WTC11 (cell line): ENCODE results near the gene ARL15. TPM values are rescaled to one million over a fixed set of nuclear protein-coding genes. Genes with fewer than 3 reads are reported as not detected.

ENCODE experiments used
- ATAC-seq: fragments of 200-7000 bp; cut with Tn5 transposase; 2 replicates; pipeline ENCODE4 v1.10.0; 2021; ENCODE audit warnings: mild to moderate bottlenecking, moderate library complexity
- CTCF ChIA-PET: fragments of 300-600 bp; sonication (Branson Sonifier 250); formaldehyde crosslinking; loops from one replicate; lab custom pipeline; 2021; ENCODE audit warnings: antibody characterized with exemption; lab: Charles Lee
- POLR2A ChIA-PET: fragments of 350-600 bp; sonication (Branson Sonifier 250); formaldehyde crosslinking; loops from one replicate; lab custom pipeline; 2021; ENCODE audit warnings: antibody characterized with exemption; lab: Charles Lee
- DNase-seq: peaks from one replicate; pipeline ENCODE4 v3.0.0; 2021; ENCODE audit warnings: low spot score
- H3K27ac Mint-ChIP-seq: 2 replicates; pipeline ENCODE4 v1.8.0; 2021; ENCODE audit warnings: mixed read lengths
- H3K27me3 Mint-ChIP-seq: 2 replicates; pipeline ENCODE4 v1.8.0; 2021; ENCODE audit warnings: low read depth, mild to moderate bottlenecking, moderate library complexity, mixed read lengths
- H3K36me3 Mint-ChIP-seq: 2 replicates; pipeline ENCODE4 v1.8.0; 2021; ENCODE audit warnings: mixed read lengths
- H3K4me1 Mint-ChIP-seq: 2 replicates; pipeline ENCODE4 v1.8.0; 2022; ENCODE audit warnings: mixed read lengths
- H3K4me3 Mint-ChIP-seq: 2 replicates; pipeline ENCODE4 v1.8.0; 2021; ENCODE audit warnings: mild to moderate bottlenecking, moderate library complexity, mixed read lengths
- H3K9me3 Mint-ChIP-seq: 2 replicates; pipeline ENCODE4 v1.8.0; 2021; ENCODE audit warnings: mixed read lengths
- AFF4 ChIP-seq: sonication (generic); formaldehyde crosslinking; IDR thresholded peaks from 2 replicates; pipeline ENCODE4 v1.8.1; 2023; ENCODE audit warnings: mild to moderate bottlenecking, missing genetic modification reagents, borderline replicate concordance
- ATF2 ChIP-seq: sonication (generic); formaldehyde crosslinking; IDR thresholded peaks from 2 replicates; pipeline ENCODE4 v1.8.1; 2022; ENCODE audit warnings: low read depth, missing genetic modification reagents, borderline replicate concordance
- ATF3 ChIP-seq: sonication (generic); formaldehyde crosslinking; conservative IDR thresholded peaks from 2 replicates; pipeline ENCODE4 v1.8.1; 2022; ENCODE audit warnings: mild to moderate bottlenecking, missing genetic modification reagents
- CREB1 ChIP-seq: sonication (generic); formaldehyde crosslinking; IDR thresholded peaks from 2 replicates; pipeline ENCODE4 v1.8.0; 2023; ENCODE audit warnings: mild to moderate bottlenecking, missing genetic modification reagents
- CREM ChIP-seq: sonication (generic); formaldehyde crosslinking; IDR thresholded peaks from 2 replicates; pipeline ENCODE4 v1.8.1; 2022; ENCODE audit warnings: mild to moderate bottlenecking, missing genetic modification reagents, moderate library complexity
- ERG ChIP-seq: fragments of 250-450 bp; sonication (Bioruptor Pico); IDR thresholded peaks from 2 replicates; pipeline ENCODE4 v1.8.0; 2021; ENCODE audit warnings: mild to moderate bottlenecking
- FOXP4 ChIP-seq: sonication (generic); formaldehyde crosslinking; IDR thresholded peaks from 2 replicates; pipeline ENCODE4 v1.8.0; 2022; ENCODE audit warnings: mild to moderate bottlenecking, missing genetic modification reagents
- GABPB1 ChIP-seq: sonication (generic); formaldehyde crosslinking; IDR thresholded peaks from 2 replicates; pipeline ENCODE4 v1.8.1; 2023; ENCODE audit warnings: mild to moderate bottlenecking, missing genetic modification reagents
- JUN ChIP-seq: sonication (generic); formaldehyde crosslinking; IDR thresholded peaks from 2 replicates; pipeline ENCODE4 v1.8.0; 2023; ENCODE audit warnings: mild to moderate bottlenecking, missing genetic modification reagents
- KAT7 ChIP-seq: sonication (generic); formaldehyde crosslinking; IDR thresholded peaks from 2 replicates; pipeline ENCODE4 v1.8.1; 2023; ENCODE audit warnings: missing genetic modification reagents, mild to moderate bottlenecking, borderline replicate concordance
- MYBL2 ChIP-seq: sonication (generic); formaldehyde crosslinking; IDR thresholded peaks from 2 replicates; pipeline ENCODE4 v1.8.1; 2023; ENCODE audit warnings: mild to moderate bottlenecking, moderate library complexity, missing genetic modification reagents
- RELA ChIP-seq: sonication (generic); formaldehyde crosslinking; IDR thresholded peaks from 2 replicates; pipeline ENCODE4 v1.8.1; 2022; ENCODE audit warnings: missing genetic modification reagents, mild to moderate bottlenecking, borderline replicate concordance
- TCF7 ChIP-seq: sonication (generic); formaldehyde crosslinking; IDR thresholded peaks from 2 replicates; pipeline ENCODE4 v1.8.0; 2022; ENCODE audit warnings: mild to moderate bottlenecking, low read depth, missing genetic modification reagents, moderate library complexity
- USF2 ChIP-seq: sonication (generic); formaldehyde crosslinking; IDR thresholded peaks from 2 replicates; pipeline ENCODE4 v1.8.1; 2023; ENCODE audit warnings: mild to moderate bottlenecking, missing genetic modification reagents, moderate library complexity
- ZNF121 ChIP-seq: sonication (generic); formaldehyde crosslinking; IDR thresholded peaks from 2 replicates; pipeline ENCODE4 v1.8.0; 2023; ENCODE audit warnings: missing genetic modification reagents
- ZNF263 ChIP-seq: sonication (generic); formaldehyde crosslinking; IDR thresholded peaks from 2 replicates; pipeline ENCODE4 v1.8.1; 2022; ENCODE audit warnings: low read depth, mild to moderate bottlenecking, moderate library complexity, missing genetic modification reagents
- ZNF512 ChIP-seq: sonication (generic); formaldehyde crosslinking; IDR thresholded peaks from 2 replicates; pipeline ENCODE4 v1.8.1; 2022; ENCODE audit warnings: missing genetic modification reagents, borderline replicate concordance
- ZNF671 ChIP-seq: fragments of 250-450 bp; sonication (Bioruptor Pico); IDR thresholded peaks from 2 replicates; pipeline ENCODE4 v1.8.0; 2021; ENCODE audit warnings: mild to moderate bottlenecking
- ZSCAN18 ChIP-seq: fragments of 250-450 bp; sonication (Bioruptor Pico); IDR thresholded peaks from 2 replicates; pipeline ENCODE4 v2.1.2; 2022; ENCODE audit warnings: mild to moderate bottlenecking, moderate library complexity
- total RNA-seq: library from RNA; stranded (reverse); gene quantifications from 3 replicates; pipeline ENCODE4 v1.2.3, GENCODE V29; 2021

ARL15 gene
- total RNA-seq, 1 experiment from 2014 or later = 20.1 TPM

GRCh38 chr5:54288568-54289217 is 21.7 kb downstream of the ARL15 start:
- no peaks in the 10 kb centered on the region for H3K27me3 Mint-ChIP-seq
- no peaks in the 10 kb centered on the region; the same call in 1 of the 2 replicates for H3K36me3 Mint-ChIP-seq
- TF ChIP-seq GABPB1 (CRISPR knock-in tag) (no peak), USF2 (CRISPR knock-in tag) (no peak), JUN (CRISPR knock-in tag) (no peak), MYBL2 (CRISPR knock-in tag) (no peak), TCF7 (no peak), ATF2 (no peak), CREM (CRISPR knock-in tag) (no peak), CREB1 (CRISPR knock-in tag) (no peak), ERG (no peak), ZNF512 (CRISPR knock-in tag) (no peak), ATF3 (CRISPR knock-in tag) (no peak), ZNF671 (CRISPR knock-in tag) (no peak), KAT7 (no peak), FOXP4 (CRISPR knock-in tag) (no peak), RELA (CRISPR knock-in tag) (no peak), ZNF121 (CRISPR knock-in tag) (no peak), AFF4 (no peak), ZNF263 (CRISPR knock-in tag) (no peak), ZSCAN18 (CRISPR knock-in tag) (no peak)
- ChIA-PET POLR2A (no interaction called here), CTCF (no interaction called here)
- H3K4me1 Mint-ChIP-seq = peaks cover 44% of the 10 kb centered on the region
- no peak overlapping the region for H3K27ac Mint-ChIP-seq
- ATAC-seq = no peak
- no peak overlapping the region for H3K4me3 Mint-ChIP-seq
- DNase-seq = no peak
- H3K9me3 Mint-ChIP-seq = no peaks in the 10 kb centered on the region
